HG03520 (cell line): ENCODE results near the gene ITLN1.

Experiments used
- ATAC-seq: cut with Tn5 transposase; IDR thresholded peaks from one replicate; pipeline ENCODE4 v1.9.1; 2021; ENCODE audit warnings: mild to moderate bottlenecking, moderate library complexity; ENCODE audit not compliant: unreplicated experiment

Gene ITLN1

GRCh38 chr1:160859166-160859565 lies 25.8 kb downstream of the ITLN1 start:
- ATAC-seq, result no peak

GRCh38 chr1:160858507-160858906 lies 26.5 kb downstream of the ITLN1 start:
- no peak for ATAC-seq

- ATAC-seq, result no peak
These were observed 26.9 kb downstream of the ITLN1 start for GRCh38 chr1:160858097-160858496.

GRCh38 chr1:160855181-160855981 lies 29.6 kb downstream of the ITLN1 start:
- ATAC-seq, result no peak

- ATAC-seq, result no peak
These were observed 31.2 kb downstream of the ITLN1 start for GRCh38 chr1:160853754-160854153.

DNA sequence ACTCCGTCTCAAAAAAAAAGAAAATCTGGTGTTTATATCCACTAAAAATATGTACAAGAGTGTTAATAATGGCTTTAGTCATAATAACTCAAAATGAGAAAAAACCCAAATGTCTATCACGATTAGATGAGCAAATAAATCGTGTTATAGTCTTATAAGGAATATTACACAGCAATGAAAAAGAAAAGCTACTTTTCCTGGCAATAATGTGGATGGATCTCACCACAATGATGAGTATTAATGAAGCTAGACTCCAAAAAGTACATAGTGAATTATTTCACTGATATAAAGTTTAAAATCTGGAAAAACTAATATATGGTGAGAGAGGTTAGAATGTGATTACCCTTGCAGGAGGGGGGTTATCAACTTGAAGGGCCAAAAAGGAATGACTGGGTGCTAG lies 32.0 kb downstream of the ITLN1 start:
- no peak for ATAC-seq

- no peak for ATAC-seq
These were observed 34.0 kb downstream of the ITLN1 start for GRCh38 chr1:160850993-160851392.

DNA sequence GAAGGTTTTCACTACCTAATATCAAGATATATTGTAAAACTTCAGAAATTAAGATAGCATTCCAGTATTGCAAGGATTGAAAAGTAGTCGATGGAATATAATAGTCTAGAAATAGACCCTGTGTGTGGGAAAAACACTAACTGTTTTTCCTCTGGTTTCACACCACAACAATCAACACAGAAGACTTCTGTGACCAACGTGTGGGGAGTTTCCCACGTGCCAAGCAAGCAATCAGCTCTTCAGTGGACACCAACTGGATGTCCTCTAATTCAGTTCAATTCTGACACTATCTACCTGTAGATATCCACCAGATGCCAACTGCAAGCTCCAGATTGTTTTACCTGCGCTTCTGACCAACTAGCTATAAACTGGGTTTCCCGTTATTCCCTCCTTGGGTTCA lies 34.4 kb downstream of the ITLN1 start:
- no peak for ATAC-seq

- ATAC-seq, result no peak
These were observed 38.7 kb downstream of the ITLN1 start for GRCh38 chr1:160846281-160846680.

- ATAC-seq, result no peak
These were observed 40.3 kb downstream of the ITLN1 start for GRCh38 chr1:160844447-160845232.

GRCh38 chr1:160841079-160841478 lies 43.9 kb downstream of the ITLN1 start:
- ATAC-seq, result no peak

DNA sequence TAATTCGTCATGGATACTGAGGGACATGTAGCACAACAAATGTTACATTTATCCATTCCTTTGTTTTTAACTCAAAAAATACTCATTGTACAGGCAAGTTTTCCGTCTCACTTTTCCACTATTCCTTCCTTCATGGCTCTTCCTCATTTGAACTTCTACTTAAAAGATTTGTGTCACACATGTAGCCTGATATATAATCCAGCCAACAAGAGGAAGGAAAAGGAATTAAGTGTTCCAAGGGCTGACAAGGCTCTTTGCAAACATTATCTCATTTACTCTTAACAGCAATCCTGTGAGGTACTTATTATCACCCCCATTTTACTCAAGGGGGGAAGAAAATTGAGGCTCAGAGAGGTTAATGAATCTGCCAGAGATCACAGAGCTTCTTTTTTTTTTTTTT lies 45.2 kb downstream of the ITLN1 start:
- ATAC-seq, result no peak

DNA sequence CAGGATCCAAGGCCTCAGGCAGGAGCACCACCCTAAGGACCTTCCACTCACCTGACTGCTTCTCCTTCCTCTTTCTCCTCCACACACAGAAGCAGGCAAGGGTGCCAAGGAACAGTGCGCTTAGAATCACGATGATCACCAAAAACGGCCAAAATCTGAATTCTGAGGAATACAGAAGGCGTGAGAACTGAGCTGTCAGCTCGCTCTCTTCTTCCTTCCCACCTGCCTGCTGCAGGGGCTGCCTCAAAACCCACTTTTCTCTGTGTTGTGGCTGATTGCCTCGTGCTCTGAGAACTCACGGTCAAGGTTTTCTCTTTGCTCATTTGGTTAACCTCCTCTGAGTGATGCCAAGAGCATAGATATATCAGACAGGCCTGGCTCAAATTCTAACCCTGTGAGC lies 46.1 kb downstream of the ITLN1 start:
- ATAC-seq, result no peak

DNA sequence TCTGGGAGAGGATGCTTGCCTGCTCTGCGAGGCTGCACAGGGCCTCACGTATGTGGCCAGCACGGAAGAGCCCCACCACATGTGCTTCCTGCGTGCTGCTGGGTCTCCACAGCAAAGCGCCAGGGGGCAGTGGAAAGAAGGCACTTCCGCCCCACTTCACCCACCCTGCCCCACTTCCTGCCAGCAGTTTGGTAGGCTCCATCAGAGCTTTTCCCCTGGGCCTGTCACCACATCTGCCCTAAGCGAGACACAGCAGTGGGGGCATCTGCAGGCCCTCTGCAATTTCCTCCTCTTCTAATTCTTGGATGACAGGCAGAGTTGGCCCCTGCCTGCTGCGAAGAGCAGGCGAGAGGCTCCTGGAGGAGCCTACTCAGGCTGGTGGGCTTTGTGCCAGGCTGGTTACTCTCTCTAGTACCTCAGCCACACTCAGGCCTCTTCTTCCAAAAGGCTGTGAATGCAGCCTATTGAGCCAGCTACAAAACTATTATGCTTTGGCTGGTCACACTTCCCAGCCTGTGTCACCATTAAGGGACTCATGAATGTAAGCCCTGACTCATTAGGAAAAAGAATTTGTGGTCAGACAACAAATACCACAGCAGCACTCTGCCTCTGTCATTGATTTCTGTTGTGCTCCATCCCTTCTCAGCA lies 47.3 kb downstream of the ITLN1 start:
- peak; percentile 65 for ATAC-seq

- no peak for ATAC-seq
These were observed 47.9 kb downstream of the ITLN1 start for GRCh38 chr1:160836981-160837557.

DNA sequence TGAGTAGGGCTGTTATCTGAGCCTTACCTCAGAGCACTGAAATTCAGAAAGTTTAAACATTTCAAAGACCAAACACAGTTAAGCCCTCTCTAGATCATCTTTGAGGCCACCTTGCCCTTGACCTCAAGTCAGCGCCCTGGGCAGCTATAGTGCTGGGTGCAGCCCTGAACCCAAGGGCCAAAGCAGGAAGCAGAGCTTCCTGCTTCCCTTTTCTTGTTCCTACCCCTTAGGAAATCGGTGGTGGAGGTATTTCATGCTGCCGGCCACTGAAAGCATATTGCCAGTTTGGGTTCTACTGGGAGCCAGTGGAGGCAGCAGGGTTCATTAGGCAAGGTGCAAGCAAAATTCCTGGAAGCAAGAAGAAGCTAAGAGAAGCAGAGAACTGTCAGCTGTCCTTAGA lies 48.4 kb downstream of the ITLN1 start:
- ATAC-seq, result no peak

- no peak for ATAC-seq
These were observed 49.2 kb downstream of the ITLN1 start for GRCh38 chr1:160835751-160836150.

DNA sequence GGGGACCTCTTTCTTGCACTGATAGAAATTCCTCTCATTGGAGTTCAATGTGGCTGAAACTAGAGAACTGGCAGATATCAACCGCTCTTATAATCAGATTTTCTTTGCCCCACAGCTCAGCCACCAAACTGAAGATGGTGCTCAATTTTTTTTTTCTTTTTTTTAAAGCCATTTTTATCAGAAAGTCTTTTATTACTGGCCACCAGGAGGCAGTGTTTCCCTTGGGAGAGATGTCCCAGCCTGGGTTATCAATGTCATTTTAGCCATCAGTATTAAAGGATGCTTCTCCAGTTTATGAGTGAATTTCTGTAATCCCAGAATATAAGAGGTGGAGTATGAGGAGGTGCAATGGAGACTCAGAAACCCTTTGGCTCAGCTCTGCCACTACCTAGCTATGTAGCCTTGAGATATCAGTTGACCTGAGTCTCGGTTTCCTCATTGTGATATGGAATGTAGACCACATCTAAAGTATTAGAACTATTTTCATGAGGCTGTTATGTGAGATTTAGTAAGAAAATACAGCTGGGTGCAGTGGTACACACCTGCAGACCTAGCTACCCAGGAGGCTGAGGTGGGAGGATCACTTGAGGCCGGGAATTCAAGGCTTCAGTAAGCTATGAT lies 49.9 kb downstream of the ITLN1 start:
- ATAC-seq, result no peak

- ATAC-seq, result no peak
These were observed 54.4 kb downstream of the ITLN1 start for GRCh38 chr1:160830321-160831153.

- no peak for ATAC-seq
These were observed 55.2 kb downstream of the ITLN1 start for GRCh38 chr1:160829766-160830165.
